Measurements from ENCODE around the gene SARS2.

GRCh38 chr19:38928391-38929001, 2.1 kb downstream of the SARS2 start:
- TF ChIP-seq CTCF (IDR thresholded peaks at IDR 0.05): no peak
- no peak for TF ChIP-seq EZH2 (IDR thresholded peaks at IDR 0.05)
- no peak for TF ChIP-seq EZH2phosphoT487 (IDR thresholded peaks at IDR 0.05)
